PC-9 (cell line): ENCODE results near the gene NUP210.

ENCODE experiments used
- EZH2 ChIP-seq: fragments of 200-600 bp; sonication (generic); IDR thresholded peaks from 2 replicates; pipeline ENCODE4 v1.8.0; 2017; ENCODE audit warnings: antibody characterized with exemption, low read depth
- TF ChIP-seq, protein P1 (sequence below): fragments of 200-600 bp; sonication (generic); conservative IDR thresholded peaks from 2 replicates; pipeline ENCODE4 v1.6.1; 2017; ENCODE audit warnings: mixed run types, antibody characterized with exemption, mild to moderate bottlenecking, moderate library complexity

DNA sequence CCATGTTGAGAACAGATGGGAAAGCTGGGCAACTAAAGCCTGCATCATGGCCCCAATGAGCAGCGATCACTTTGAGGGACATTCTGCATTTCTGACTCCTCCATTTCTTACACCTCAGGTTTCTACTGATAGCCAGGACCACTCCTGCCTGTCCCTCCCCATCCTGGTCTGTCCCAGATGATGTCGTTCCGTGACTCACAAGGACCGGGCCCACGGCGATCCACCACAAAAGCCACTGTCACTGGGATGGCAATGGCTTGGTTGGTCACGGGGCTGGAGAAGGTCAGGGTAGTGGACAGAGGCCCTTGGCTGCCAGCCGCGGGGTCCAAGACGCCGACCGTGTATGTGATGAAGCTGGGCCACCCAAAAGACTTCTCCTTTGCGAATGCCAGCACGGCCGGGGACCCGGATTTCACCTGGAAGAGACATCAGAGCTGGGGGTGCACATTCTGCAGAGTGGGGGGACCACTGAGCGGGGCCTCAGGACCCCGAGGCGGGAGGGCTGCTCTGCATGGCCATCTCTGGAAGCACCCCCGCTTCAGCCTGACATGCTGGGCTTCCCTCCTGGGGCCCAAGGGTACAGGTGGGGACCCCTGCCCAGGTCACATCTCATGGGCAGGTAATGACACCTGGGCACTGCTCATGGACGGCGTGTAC lies 100.4 kb downstream of the NUP210 start:
- TF ChIP-seq, protein P1, sequence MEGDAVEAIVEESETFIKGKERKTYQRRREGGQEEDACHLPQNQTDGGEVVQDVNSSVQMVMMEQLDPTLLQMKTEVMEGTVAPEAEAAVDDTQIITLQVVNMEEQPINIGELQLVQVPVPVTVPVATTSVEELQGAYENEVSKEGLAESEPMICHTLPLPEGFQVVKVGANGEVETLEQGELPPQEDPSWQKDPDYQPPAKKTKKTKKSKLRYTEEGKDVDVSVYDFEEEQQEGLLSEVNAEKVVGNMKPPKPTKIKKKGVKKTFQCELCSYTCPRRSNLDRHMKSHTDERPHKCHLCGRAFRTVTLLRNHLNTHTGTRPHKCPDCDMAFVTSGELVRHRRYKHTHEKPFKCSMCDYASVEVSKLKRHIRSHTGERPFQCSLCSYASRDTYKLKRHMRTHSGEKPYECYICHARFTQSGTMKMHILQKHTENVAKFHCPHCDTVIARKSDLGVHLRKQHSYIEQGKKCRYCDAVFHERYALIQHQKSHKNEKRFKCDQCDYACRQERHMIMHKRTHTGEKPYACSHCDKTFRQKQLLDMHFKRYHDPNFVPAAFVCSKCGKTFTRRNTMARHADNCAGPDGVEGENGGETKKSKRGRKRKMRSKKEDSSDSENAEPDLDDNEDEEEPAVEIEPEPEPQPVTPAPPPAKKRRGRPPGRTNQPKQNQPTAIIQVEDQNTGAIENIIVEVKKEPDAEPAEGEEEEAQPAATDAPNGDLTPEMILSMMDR, result no peak
- TF ChIP-seq EZH2, result no peak
